ENCODE results near the gene TRIM31. TPM values are rescaled to one million over a fixed set of nuclear protein-coding genes. Genes with fewer than 3 reads are reported as not detected.

TRIM31 gene
- total and polyA plus RNA-seq, 2 donors (not counting 3 experiments of a cell fraction or from before 2014, with no cell fraction given): not detected

DNA sequence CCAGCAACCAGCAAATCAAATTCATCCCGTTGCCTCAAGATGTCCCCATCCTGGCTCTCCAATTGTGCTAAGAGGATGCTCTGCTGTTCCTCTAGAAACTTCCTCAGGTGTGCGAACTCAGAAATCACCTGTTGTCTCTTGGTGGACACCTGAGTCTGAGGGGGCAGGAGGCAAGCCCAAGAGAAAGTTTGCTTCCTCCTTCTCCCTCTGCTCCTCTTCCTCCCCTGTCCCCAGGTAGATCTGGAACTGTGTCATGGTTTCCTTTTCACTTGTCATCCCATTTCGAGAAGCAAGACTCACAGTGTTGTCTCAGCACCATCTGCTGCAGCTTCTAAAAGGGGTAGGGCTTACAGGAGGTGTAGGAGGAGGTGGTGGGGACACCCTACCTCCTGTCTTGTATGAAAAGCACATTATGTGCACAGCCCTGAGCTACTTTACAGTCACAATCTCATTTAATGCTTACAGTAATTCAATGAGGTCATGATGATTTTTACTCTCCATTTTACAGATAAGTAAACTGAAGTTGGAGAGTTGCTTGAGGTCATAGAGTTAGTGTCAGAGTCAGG lies 45.7 kb upstream of the TRIM31 start:
- Histone ChIP-seq H3K79me2 (ENCODE audit: control insufficient read depth, insufficient read depth, low read length) (no peaks in the 10 kb centered on the region), H3K9me1 (replicated peaks; ENCODE audit: control insufficient read depth, extremely low read depth, insufficient read depth, low read length) (no peaks in the 10 kb centered on the region), H3K4me2 (ENCODE audit: insufficient read depth, low read length) (no peak overlapping the region), H3K27me3 (ENCODE audit: control insufficient read depth in 2 of 2, insufficient read depth in 2 of 2, low read length in 2 of 2) (peaks cover 0 to 5% of the 10 kb centered on the region in 2 experiments), H3K9ac (replicated peaks; ENCODE audit: extremely low read depth, insufficient read depth, low read length) (no peak overlapping the region), H3K4me3 (replicated peaks in 1 of 3; ENCODE audit: insufficient read depth in 1 of 3, low read depth in 1 of 3, low read length in 3 of 3) (no peak overlapping the region), H3K36me3 (ENCODE audit: control insufficient read depth in 2 of 2, extremely low read depth in 1 of 2, insufficient read depth in 2 of 2, low read length in 2 of 2) (no peaks in the 10 kb centered on the region), H3K9me3 (replicated peaks; ENCODE audit: control insufficient read depth, insufficient read depth, low read length) (no peaks in the 10 kb centered on the region), H2AFZ (ENCODE audit: low read depth, low read length) (no peak overlapping the region), H3K4me1 (ENCODE audit: control insufficient read depth, extremely low read depth, insufficient read depth, low read length) (peaks cover 8% of the 10 kb centered on the region), H3K27ac (ENCODE audit: insufficient read depth, low read depth, low read length) (no peak overlapping the region), H4K20me1 (replicated peaks; ENCODE audit: control insufficient read depth, extremely low read depth, insufficient read depth, low read length) (no peaks in the 10 kb centered on the region)
- ChIA-PET CTCF (interaction anchor here (1.0 to 1.1 kb wide), 2 partner anchors 17 to 28 kb away, joined by 3 to 4 read pairs; no protein-coding TSS in a partner anchor), POLR2A (no interaction called here)
- intact Hi-C loops (cut with micrococcal nuclease) (no loop called here), dilution Hi-C loops (cut with MboI; ENCODE audit: extremely low pct_ligation_motif_present, low sequenced_read_pairs) (no loop called here)
- TF ChIP-seq POLR2A (IDR thresholded peaks at IDR 0.05; ENCODE audit: low read depth, low read length) (no peak), GATA2 (IDR thresholded peaks at IDR 0.05; ENCODE audit: insufficient read depth, insufficient read length, low read depth, low read length) (no peak), CTCF (IDR thresholded peaks at IDR 0.05; ENCODE audit: extremely low read depth in 1 of 2, insufficient read depth in 1 of 2, low read depth in 1 of 2, low read length in 2 of 2) (no peak), EZH2 (IDR thresholded peaks at IDR 0.05; ENCODE audit: borderline replicate concordance, low read depth, low read length, severe bottlenecking) (no peak), MYC (IDR thresholded peaks at IDR 0.05; ENCODE audit: low read depth, low read length) (no peak), FOS (IDR thresholded peaks at IDR 0.05; ENCODE audit: borderline replicate concordance, insufficient read depth, low read length) (no peak), POLR2AphosphoS5 (IDR thresholded peaks at IDR 0.05; ENCODE audit: insufficient read depth, low read depth, low read length) (no peak), JUN (IDR thresholded peaks at IDR 0.05; ENCODE audit: borderline replicate concordance, insufficient read depth, insufficient read length, low read depth) (no peak)
- TF ChIP-seq, protein P1, sequence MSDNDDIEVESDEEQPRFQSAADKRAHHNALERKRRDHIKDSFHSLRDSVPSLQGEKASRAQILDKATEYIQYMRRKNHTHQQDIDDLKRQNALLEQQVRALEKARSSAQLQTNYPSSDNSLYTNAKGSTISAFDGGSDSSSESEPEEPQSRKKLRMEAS (IDR thresholded peaks at IDR 0.05; ENCODE audit: insufficient read depth, insufficient read length): no peak
- no peak for DNase-seq (ENCODE audit: low read depth, low spot score)
- no peak for FAIRE-seq
- BruUV-seq (replicated peaks): no TSS peak

Data from endothelial cell of umbilical vein (primary cell).